Astrocyte of the spinal cord (primary cell): ENCODE results near the gene EXOC4.

Source experiments
- DNase-seq: peaks from one replicate; pipeline ENCODE4 v3.0.0; 2011; ENCODE audit warnings: low read depth, low spot score
- H3K4me3 ChIP-seq: 2 replicates; pipeline ENCODE4 v1.5.1; 2011; ENCODE audit warnings: low read depth, mild to moderate bottlenecking, low read length, moderate library complexity
- in situ Hi-C: cut with HindIII; loops from 2 replicates; pipeline ENCODE4 v1.10.0; 2017; ENCODE audit warnings: low sequenced_read_pairs
- TF ChIP-seq, protein P1 (sequence below): IDR thresholded peaks from 2 replicates; pipeline ENCODE4 v1.5.1; 2012; ENCODE audit warnings: low read depth, mild to moderate bottlenecking, low read length, inconsistent platforms

EXOC4 gene

DNA sequence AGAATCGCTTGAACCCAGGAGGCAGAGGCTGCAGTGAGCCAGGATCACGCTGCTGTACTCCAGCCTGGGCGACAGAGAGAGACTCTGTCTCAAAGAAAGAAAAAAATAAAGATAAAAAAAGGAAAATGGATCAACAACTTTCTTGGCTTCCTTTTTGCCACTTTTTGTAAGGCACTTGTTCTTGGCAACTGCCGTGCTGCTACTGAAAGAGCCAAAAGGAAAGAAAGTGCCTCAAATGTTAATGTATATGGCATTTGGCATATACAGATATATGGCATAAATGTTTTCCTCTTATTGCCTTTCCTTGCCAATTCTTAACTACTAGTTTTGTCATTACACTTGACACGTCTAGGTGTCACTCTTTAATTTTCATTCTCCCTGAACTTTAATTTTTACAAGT, 480.5 kb downstream of the EXOC4 start:
- in situ Hi-C loops = no loop called here
- no peak for DNase-seq
- H3K4me3 ChIP-seq = no peak overlapping the region
- TF ChIP-seq, protein P1, sequence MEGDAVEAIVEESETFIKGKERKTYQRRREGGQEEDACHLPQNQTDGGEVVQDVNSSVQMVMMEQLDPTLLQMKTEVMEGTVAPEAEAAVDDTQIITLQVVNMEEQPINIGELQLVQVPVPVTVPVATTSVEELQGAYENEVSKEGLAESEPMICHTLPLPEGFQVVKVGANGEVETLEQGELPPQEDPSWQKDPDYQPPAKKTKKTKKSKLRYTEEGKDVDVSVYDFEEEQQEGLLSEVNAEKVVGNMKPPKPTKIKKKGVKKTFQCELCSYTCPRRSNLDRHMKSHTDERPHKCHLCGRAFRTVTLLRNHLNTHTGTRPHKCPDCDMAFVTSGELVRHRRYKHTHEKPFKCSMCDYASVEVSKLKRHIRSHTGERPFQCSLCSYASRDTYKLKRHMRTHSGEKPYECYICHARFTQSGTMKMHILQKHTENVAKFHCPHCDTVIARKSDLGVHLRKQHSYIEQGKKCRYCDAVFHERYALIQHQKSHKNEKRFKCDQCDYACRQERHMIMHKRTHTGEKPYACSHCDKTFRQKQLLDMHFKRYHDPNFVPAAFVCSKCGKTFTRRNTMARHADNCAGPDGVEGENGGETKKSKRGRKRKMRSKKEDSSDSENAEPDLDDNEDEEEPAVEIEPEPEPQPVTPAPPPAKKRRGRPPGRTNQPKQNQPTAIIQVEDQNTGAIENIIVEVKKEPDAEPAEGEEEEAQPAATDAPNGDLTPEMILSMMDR = no peak

DNA sequence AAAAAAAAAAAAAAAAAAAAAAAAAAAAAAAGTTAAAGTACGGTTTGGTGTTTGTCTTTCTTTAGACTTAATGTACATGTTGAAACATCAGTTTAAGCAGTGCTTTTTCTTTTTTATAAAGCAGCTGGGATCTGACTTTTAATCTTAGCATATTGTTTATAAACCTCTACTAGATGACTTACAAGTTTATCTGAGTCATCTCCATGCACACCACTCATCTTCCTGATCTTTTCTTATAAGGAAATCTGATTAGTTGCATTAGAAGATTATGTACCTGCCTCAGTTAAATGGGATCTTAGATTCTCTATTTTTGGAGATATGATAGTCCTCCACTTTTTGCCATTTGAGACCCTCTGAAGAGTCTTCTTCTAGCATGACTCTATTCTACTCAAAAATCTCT, 482.3 kb downstream of the EXOC4 start:
- H3K4me3 ChIP-seq = no peak overlapping the region
- in situ Hi-C loops = no loop called here
- TF ChIP-seq, protein P1 = no peak
- no peak for DNase-seq

DNA sequence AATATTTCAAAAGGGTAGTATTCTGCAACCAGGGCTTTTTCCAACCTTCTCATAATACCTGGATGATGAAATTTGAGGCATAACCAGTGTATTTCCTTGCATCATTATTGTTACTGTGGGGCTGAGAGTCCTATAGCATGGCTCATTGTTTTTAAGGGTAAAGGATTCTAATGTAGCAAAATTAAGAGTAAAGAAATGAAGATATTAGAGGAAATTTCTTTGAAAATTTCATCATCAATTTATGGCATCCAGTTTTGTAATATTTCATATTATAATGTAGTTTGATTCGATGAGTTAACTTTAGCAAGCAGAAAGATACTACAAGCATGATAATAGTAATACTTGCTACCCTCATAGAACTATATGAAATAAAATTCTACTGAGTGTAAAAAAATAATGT, 486.9 kb downstream of the EXOC4 start:
- TF ChIP-seq, protein P1 = no peak
- no peak overlapping the region for H3K4me3 ChIP-seq
- in situ Hi-C loops = no loop called here
- DNase-seq = no peak

DNA sequence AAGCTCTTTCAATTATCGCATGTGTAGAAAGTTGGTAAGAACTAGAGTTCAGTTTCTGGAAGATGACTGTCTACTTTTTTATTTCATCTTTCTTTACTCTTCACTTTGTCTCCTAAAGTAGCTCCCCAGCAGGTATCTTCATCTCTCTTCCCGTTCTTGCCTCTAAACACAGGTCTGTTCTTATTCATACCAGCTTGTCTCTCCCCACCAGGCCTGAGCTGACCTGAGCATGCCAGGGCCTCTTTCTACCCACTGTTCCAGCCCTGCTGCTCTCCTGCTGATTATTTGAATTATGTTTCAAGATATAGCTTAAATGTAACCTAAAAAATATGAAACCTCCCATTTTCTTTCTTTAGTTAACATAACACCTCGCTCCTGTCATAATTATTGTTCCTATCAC, 488.2 kb downstream of the EXOC4 start:
- in situ Hi-C loops = no loop called here
- TF ChIP-seq, protein P1 = no peak
- H3K4me3 ChIP-seq = no peak overlapping the region
- DNase-seq = no peak

DNA sequence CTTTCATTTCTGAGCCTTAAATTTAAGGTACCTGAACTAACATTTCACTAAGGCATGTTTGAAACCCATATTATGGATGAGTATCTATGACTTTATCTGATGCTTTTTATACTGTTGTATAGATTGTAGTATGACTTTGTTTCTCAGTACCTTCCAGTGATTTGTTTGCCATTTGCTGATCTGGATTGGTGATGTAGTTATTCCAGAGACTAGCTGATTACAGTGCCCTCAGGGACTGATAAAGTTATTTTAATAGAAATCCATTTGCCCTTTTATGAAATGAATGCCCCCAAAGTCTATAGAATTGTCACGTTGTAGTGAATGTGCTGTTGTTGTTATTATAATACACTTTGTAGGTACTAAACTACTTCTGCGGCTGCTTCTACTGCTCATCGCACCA, 488.8 kb downstream of the EXOC4 start:
- DNase-seq = no peak
- TF ChIP-seq, protein P1 = no peak
- in situ Hi-C loops = no loop called here
- H3K4me3 ChIP-seq = no peak overlapping the region

DNA sequence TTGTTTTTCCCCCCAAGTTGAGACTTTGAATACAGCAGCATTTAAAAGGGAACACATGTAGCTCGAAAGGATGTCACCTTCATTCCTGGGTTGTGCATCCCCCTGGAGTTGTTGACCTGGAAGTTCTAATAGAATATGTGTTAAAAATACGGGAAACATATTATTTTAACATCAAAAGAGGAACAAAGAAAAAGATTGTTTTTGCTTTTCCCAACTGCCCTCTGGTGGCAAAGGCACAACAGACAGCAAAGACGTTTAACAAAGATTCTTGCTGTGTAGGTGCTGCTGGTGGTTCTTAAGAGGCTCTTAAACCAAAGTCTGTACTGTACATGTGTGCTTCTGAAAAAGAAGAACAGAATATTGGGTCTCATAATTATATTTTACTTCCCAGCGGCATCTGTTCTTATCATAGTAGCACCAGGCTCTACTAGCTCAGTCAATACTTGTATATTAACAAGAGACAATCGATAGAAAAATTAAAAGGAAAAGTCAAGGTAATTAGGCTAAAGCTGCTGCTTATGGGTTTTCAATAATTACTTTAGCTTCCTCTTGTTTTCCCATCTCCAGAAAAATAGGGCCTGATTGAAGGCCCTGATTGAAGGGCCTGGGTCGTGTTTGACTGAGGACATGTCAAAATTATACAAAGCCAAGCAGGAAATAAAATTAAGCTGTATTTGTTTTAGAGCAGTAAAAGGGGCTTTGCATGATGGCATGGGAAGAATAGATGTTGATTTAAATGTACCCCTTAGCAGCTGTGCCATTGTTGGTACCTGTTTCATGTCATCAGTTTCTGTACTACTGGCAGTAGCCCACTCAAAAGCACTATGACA, 490.0 kb downstream of the EXOC4 start:
- in situ Hi-C loops = no loop called here
- H3K4me3 ChIP-seq = no peak overlapping the region
- peak; percentile 45 for DNase-seq
- TF ChIP-seq, protein P1 = peak; percentile 74
